Type B pancreatic cell (in vitro differentiated cells): Measurements from ENCODE around the gene DSCAM. TPM values are rescaled to one million over a fixed set of nuclear protein-coding genes. Genes with fewer than 3 reads are reported as not detected.

Experiments
- DNase-seq: peaks from one replicate; pipeline ENCODE4 v3.0.0; 2021; ENCODE audit warnings: mixed read lengths; ENCODE audit not compliant: unreplicated experiment; ENCODE audit errors: extremely low spot score
- H3K27ac Mint-ChIP-seq: 2 replicates; pipeline ENCODE4 v1.8.0; 2021; ENCODE audit warnings: mild to moderate bottlenecking, mixed read lengths
- H3K27me3 Mint-ChIP-seq: 2 replicates; pipeline ENCODE4 v1.8.0; 2021; ENCODE audit warnings: mixed read lengths
- H3K36me3 Mint-ChIP-seq: 2 replicates; pipeline ENCODE4 v1.8.0; 2021; ENCODE audit warnings: mixed read lengths
- H3K4me1 Mint-ChIP-seq: one replicate; pipeline ENCODE4 v1.8.0; 2021; ENCODE audit warnings: mixed read lengths; ENCODE audit not compliant: unreplicated experiment
- H3K4me3 Mint-ChIP-seq: 2 replicates; pipeline ENCODE4 v1.8.0; 2021; ENCODE audit warnings: mild to moderate bottlenecking, mixed read lengths
- H3K9me3 Mint-ChIP-seq: 2 replicates; pipeline ENCODE4 v1.8.0; 2021; ENCODE audit warnings: mixed read lengths
- CTCF ChIP-seq: fragments of 200-600 bp; sonication (generic); conservative IDR thresholded peaks from 2 replicates; pipeline ENCODE4 v1.5.0; 2021; ENCODE audit warnings: antibody characterized with exemption, mild to moderate bottlenecking
- total RNA-seq: library from RNA; stranded (reverse); gene quantifications from 2 replicates; pipeline ENCODE4 v1.2.1, GENCODE V29; 2021; ENCODE audit warnings: low replicate concordance

The DSCAM gene
- total RNA-seq, 1 donor from 2014 or later: 1.4 TPM

- Mint-ChIP-seq H3K27ac (no peak overlapping the region), H3K36me3 (no peaks in the 10 kb centered on the region), H3K4me3 (no peak overlapping the region), H3K27me3 (no peaks in the 10 kb centered on the region), H3K9me3 (peaks cover 14% of the 10 kb centered on the region), H3K4me1 (peaks cover 28% of the 10 kb centered on the region)
- DNase-seq: no peak
- TF ChIP-seq CTCF: no peak
Observed at GRCh38 chr21:40566486-40566885, 280.5 kb downstream of the DSCAM start.

GRCh38 chr21:40564318-40564717 lies 282.6 kb downstream of the DSCAM start:
- Mint-ChIP-seq H3K4me1 (peaks cover 25% of the 10 kb centered on the region), H3K4me3 (no peak overlapping the region), H3K27me3 (peaks cover 3% of the 10 kb centered on the region), H3K27ac (peak overlapping the region; percentile 26), H3K36me3 (no peaks in the 10 kb centered on the region), H3K9me3 (peaks cover 14% of the 10 kb centered on the region)
- DNase-seq: no peak
- TF ChIP-seq CTCF: no peak

- Mint-ChIP-seq H3K27me3 (peaks cover 3% of the 10 kb centered on the region), H3K27ac (no peak overlapping the region), H3K36me3 (no peaks in the 10 kb centered on the region)
Observed at GRCh38 chr21:40563900-40564299, 283.1 kb downstream of the DSCAM start.

GRCh38 chr21:40562242-40563002 lies 284.5 kb downstream of the DSCAM start:
- Mint-ChIP-seq H3K4me1 (peaks cover 19% of the 10 kb centered on the region), H3K9me3 (peaks cover 14% of the 10 kb centered on the region), H3K27me3 (peaks cover 3% of the 10 kb centered on the region), H3K36me3 (no peaks in the 10 kb centered on the region), H3K27ac (no peak overlapping the region), H3K4me3 (no peak overlapping the region)
- no peak for TF ChIP-seq CTCF
- DNase-seq: no peak

More at GRCh38 chr21:40563900-40564299, 283.1 kb downstream of the DSCAM start:
- Mint-ChIP-seq H3K4me1 (peaks cover 21% of the 10 kb centered on the region), H3K9me3 (peaks cover 14% of the 10 kb centered on the region), H3K4me3 (no peak overlapping the region)
- no peak for DNase-seq
- no peak for TF ChIP-seq CTCF

GRCh38 chr21:40556442-40556968 lies 290.5 kb downstream of the DSCAM start:
- DNase-seq: no peak
- no peaks in the 10 kb centered on the region for H3K36me3 Mint-ChIP-seq
- H3K27ac Mint-ChIP-seq: no peak overlapping the region
- H3K4me3 Mint-ChIP-seq: no peak overlapping the region
- peaks cover 3% of the 10 kb centered on the region for H3K27me3 Mint-ChIP-seq
- H3K9me3 Mint-ChIP-seq: peaks cover under 1% of the 10 kb centered on the region
- peaks cover 3% of the 10 kb centered on the region for H3K4me1 Mint-ChIP-seq
- TF ChIP-seq CTCF: no peak
